Smooth muscle cell (in vitro differentiated cells): ENCODE measurements around the gene TCTN3. TPM values are rescaled to one million over a fixed set of nuclear protein-coding genes. Genes with fewer than 3 reads are reported as not detected.

Experiments used
- DNase-seq: peaks from one replicate; lab custom pipeline; 2025; ENCODE audit not compliant: unreplicated experiment; lab: John Stamatoyannopoulos, UW
- H2AFZ ChIP-seq: fragments of 200-600 bp; sonication (generic); 2 replicates; pipeline ENCODE4 v1.6.0; 2016; ENCODE audit warnings: antibody characterized with exemption, low read depth, mild to moderate bottlenecking
- H3F3A ChIP-seq: fragments of 200-600 bp; sonication (generic); 2 replicates; pipeline ENCODE4 v1.6.0; 2017; ENCODE audit warnings: antibody characterized with exemption, low read depth
- H3K27ac ChIP-seq: fragments of 200-600 bp; sonication (generic); 2 replicates; pipeline ENCODE4 v1.5.1; 2016; ENCODE audit warnings: low read depth, mild to moderate bottlenecking
- H3K27me3 ChIP-seq: fragments of 200-600 bp; sonication (generic); 2 replicates; pipeline ENCODE4 v1.6.1; 2016; ENCODE audit warnings: low read depth, mild to moderate bottlenecking
- H3K36me3 ChIP-seq: fragments of 200-600 bp; sonication (generic); 2 replicates; pipeline ENCODE4 v1.5.1; 2016; ENCODE audit warnings: low read depth
- H3K4me1 ChIP-seq: fragments of 200-600 bp; sonication (generic); 2 replicates; pipeline ENCODE4 v1.5.1; 2016; ENCODE audit warnings: low read depth
- H3K4me2 ChIP-seq: fragments of 200-600 bp; sonication (generic); 2 replicates; pipeline ENCODE4 v1.6.0; 2016; ENCODE audit warnings: mild to moderate bottlenecking
- H3K4me3 ChIP-seq: fragments of 200-600 bp; sonication (generic); 2 replicates; pipeline ENCODE4 v1.5.1; 2016; ENCODE audit warnings: mild to moderate bottlenecking
- H3K79me2 ChIP-seq: fragments of 200-600 bp; sonication (generic); 2 replicates; pipeline ENCODE4 v1.6.0; 2016; ENCODE audit warnings: low read depth, mild to moderate bottlenecking
- H3K9ac ChIP-seq: fragments of 200-600 bp; sonication (generic); 2 replicates; pipeline ENCODE4 v1.6.0; 2016; ENCODE audit warnings: low read depth
- H3K9me3 ChIP-seq: fragments of 200-600 bp; sonication (generic); replicated peaks from 2 replicates; pipeline ENCODE4 v1.5.1; 2016; ENCODE audit warnings: low read depth
- H4K20me1 ChIP-seq: fragments of 200-600 bp; sonication (generic); 2 replicates; pipeline ENCODE4 v1.6.0; 2016; ENCODE audit warnings: low read depth
- WGBS: methylation state at CpG from one replicate; pipeline ENCODE4 v1.1.7; 2016; ENCODE audit warnings: low lambda C conversion rate; 5-methylcytosine and 5-hydroxymethylcytosine counted together
- polyA plus RNA-seq: library from polyadenylated mRNA; unstranded; fragments of >200 nt; fragmentation: Nextera tagmentation; extraction: Ambion mirVana; gene quantifications from 2 replicates; pipeline ENCODE4 v1.2.1, GENCODE V29; 2016
- total RNA-seq: library from RNA; depleted of rRNA; stranded (reverse); fragments of >200 nt; gene quantifications from 2 replicates; pipeline ENCODE4 v1.2.3, GENCODE V29; 2014
- TF ChIP-seq, protein P1 (sequence below): fragments of 200-600 bp; sonication (generic); IDR thresholded peaks from 2 replicates; pipeline ENCODE4 v1.5.1; 2017; ENCODE audit warnings: borderline replicate concordance, mild to moderate bottlenecking, antibody characterized with exemption; ENCODE audit not compliant: insufficient read depth, poor library complexity, severe bottlenecking

The TCTN3 gene
- total and polyA plus RNA-seq, 2 experiments from 2014 or later = 57.2 to 62.8 TPM

DNA sequence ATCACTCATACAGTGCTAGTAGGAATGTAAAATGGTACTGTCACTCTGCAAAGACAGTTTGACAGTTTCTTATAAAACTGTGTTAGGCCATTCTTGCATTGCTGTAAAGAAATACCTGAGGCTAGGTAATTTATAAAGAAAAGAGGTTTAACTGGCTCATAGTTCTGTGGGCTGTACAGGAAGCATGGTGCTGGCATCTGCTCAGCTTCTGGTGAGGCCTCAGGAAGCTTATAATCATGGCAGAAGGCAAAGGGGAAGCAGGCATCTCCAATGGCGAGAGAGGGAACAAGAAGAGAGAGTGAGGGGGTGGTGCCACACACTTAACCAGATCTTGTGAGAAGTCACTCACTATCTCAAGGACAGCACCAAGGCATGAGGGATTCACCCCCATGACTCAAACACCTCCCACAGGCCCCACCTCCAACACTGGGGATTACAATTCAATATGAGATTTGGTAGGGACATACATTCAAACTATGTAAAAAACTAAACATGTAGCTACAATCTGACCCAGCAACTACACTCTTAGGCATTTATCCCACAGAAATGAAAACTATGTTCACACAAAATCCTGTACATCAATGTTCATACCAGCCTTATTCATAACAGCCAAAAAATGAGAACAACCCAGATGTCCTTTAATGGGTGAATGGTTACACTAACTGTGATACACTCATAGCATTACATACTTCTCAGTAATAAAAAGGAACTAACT lies 42.2 kb downstream of the TCTN3 start:
- Histone ChIP-seq H4K20me1 (peaks cover 90% of the 10 kb centered on the region), H3K4me1 (peaks cover 12% of the 10 kb centered on the region), H3K9ac (no peak overlapping the region), H3K9me3 (no peaks in the 10 kb centered on the region), H2AFZ (no peak overlapping the region), H3K36me3 (peaks cover 35% of the 10 kb centered on the region), H3K79me2 (peaks cover 92% of the 10 kb centered on the region), H3K27ac (no peak overlapping the region), H3K4me2 (no peak overlapping the region), H3K27me3 (no peaks in the 10 kb centered on the region), H3F3A (no peaks in the 10 kb centered on the region), H3K4me3 (no peak overlapping the region)
- TF ChIP-seq, protein P1, sequence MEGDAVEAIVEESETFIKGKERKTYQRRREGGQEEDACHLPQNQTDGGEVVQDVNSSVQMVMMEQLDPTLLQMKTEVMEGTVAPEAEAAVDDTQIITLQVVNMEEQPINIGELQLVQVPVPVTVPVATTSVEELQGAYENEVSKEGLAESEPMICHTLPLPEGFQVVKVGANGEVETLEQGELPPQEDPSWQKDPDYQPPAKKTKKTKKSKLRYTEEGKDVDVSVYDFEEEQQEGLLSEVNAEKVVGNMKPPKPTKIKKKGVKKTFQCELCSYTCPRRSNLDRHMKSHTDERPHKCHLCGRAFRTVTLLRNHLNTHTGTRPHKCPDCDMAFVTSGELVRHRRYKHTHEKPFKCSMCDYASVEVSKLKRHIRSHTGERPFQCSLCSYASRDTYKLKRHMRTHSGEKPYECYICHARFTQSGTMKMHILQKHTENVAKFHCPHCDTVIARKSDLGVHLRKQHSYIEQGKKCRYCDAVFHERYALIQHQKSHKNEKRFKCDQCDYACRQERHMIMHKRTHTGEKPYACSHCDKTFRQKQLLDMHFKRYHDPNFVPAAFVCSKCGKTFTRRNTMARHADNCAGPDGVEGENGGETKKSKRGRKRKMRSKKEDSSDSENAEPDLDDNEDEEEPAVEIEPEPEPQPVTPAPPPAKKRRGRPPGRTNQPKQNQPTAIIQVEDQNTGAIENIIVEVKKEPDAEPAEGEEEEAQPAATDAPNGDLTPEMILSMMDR = no peak
- 91% methylated on average over 1 of the region's 1 CpG for WGBS
- DNase-seq = no peak

DNA sequence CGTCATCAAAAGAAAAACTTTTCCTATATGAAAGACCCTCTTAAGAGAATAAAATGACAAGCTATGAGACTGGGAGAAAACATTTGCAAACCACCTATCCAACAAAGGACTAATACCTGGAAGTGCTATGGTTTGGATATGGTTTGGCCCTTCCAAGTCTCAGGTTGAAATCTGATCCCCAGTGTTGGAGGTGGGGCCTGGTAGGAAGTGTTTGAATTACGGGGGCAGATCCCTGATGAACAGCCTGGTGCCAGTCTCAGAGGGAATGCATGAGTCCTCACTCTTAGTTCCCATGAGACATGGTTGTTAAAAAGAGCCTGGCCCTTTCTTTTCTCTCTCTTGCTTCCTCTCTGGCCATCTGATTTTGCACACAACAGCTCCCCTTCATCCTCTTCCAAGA lies 43.5 kb downstream of the TCTN3 start:
- 85% methylated on average over 2 of the region's 2 CpGs for WGBS
- Histone ChIP-seq H3K79me2 (peaks cover 86% of the 10 kb centered on the region), H3K4me2 (no peak overlapping the region), H3K4me1 (peaks cover 10% of the 10 kb centered on the region), H3K27me3 (no peaks in the 10 kb centered on the region), H3K36me3 (peaks cover 35% of the 10 kb centered on the region), H3K4me3 (no peak overlapping the region), H3K9me3 (no peaks in the 10 kb centered on the region), H3K9ac (no peak overlapping the region), H3K27ac (no peak overlapping the region), H4K20me1 (peaks cover 100% of the 10 kb centered on the region), H2AFZ (no peak overlapping the region), H3F3A (no peaks in the 10 kb centered on the region)
- no peak for DNase-seq
- TF ChIP-seq, protein P1 = no peak

DNA sequence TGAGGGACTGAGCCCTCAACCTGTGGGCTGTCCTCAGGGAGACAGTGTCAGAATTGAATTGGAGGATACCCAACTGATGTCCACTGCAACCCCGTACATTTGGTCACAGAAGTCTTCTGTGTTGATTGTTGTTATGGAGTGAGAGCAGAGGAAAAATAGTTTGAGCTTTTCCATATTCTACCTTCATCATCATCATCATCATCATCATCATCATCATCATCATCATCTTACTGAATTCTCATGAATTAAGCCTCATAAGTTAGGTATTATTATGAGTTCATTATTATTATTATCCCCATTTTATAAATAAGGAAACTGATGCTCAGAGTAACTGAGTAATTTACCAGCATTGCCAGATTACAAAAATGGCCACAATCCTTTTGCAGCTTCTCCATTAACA lies 45.6 kb downstream of the TCTN3 start:
- Histone ChIP-seq H3K4me3 (no peak overlapping the region), H3F3A (no peaks in the 10 kb centered on the region), H3K27ac (no peak overlapping the region), H2AFZ (no peak overlapping the region), H3K27me3 (no peaks in the 10 kb centered on the region), H3K9ac (no peak overlapping the region), H3K4me2 (no peak overlapping the region), H3K79me2 (peaks cover 69% of the 10 kb centered on the region), H3K36me3 (peaks cover 38% of the 10 kb centered on the region), H3K9me3 (no peaks in the 10 kb centered on the region), H4K20me1 (peaks cover 96% of the 10 kb centered on the region), H3K4me1 (no peaks in the 10 kb centered on the region)
- DNase-seq = no peak
- TF ChIP-seq, protein P1 = no peak
- WGBS = 100% methylated on average over 1 of the region's 1 CpG

DNA sequence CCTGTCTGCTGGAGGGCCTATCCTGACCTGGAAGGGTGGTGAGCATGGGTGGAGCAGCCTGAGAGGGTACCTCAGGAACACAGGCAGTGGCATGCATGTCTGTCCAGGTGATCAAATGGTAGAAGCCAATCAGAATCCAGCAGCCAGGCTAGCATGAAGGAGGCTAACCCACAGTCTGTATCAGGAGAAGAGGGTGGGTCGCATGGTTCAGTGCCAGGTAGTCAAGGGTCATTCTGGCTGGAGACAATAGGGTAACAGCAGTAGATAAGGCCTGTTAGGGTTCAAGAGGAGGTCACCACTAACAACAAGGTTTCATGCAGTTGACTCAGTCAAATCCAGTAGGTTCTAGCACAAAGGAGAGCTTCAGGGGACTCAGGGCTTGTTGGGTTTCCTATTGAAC lies 47.6 kb downstream of the TCTN3 start:
- peaks cover 89% of the 10 kb centered on the region for H4K20me1 ChIP-seq
- 100% methylated on average over 1 of the region's 1 CpG for WGBS
- H3K9me3 ChIP-seq = no peaks in the 10 kb centered on the region
- peaks cover 49% of the 10 kb centered on the region for H3K79me2 ChIP-seq
- no peak overlapping the region for H3K4me3 ChIP-seq
- no peak overlapping the region for H2AFZ ChIP-seq
- no peak overlapping the region for H3K27ac ChIP-seq
- TF ChIP-seq, protein P1 = no peak
- H3K27me3 ChIP-seq = no peaks in the 10 kb centered on the region
- H3K9ac ChIP-seq = no peak overlapping the region
- H3K4me2 ChIP-seq = no peak overlapping the region
- peaks cover 32% of the 10 kb centered on the region for H3K36me3 ChIP-seq
- no peaks in the 10 kb centered on the region for H3K4me1 ChIP-seq
- DNase-seq = no peak
- H3F3A ChIP-seq = no peaks in the 10 kb centered on the region
